Measurements from ENCODE around the gene EPB41L2. TPM values are rescaled to one million over a fixed set of nuclear protein-coding genes. Genes with fewer than 3 reads are reported as not detected.

The EPB41L2 gene
- total and polyA plus RNA-seq, 2 experiments from 2014 or later: 27.4 to 35.8 TPM

DNA sequence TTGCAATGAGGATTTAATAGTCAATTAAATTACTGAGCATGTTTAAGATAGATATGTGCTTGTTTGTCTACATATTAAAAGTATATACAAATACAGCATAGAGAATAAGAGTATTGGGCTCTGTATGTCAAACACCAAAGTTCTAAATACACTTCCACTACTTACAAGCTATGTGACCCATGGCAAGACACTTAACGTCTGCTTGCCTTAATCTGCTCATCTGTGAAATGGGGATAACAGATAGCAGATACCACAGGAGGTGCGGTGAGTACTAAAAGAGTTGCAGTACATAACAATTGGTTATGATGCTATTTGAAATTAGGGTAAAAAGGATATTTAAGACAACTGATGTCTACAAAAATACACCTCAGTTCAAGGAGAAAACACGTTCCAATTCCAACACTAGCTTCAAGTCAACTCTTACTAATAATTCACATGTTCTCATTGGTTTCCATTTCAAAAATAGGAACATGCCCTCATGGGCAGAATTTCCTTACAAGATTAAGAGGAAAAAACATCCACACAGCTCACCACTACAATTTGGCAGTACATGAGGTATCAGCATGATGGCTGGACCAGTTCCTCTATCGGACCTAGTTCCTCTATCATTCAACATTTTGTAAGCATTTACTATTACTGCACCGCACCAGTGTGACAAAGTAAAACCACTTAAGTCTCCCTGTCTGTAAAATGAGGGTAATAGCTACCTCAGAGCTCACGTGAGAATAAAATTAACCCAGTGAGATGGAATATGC lies 134.7 kb downstream of the EPB41L2 start:
- Histone ChIP-seq H3K79me2 (peaks cover 38% of the 10 kb centered on the region), H3K4me3 (no peak overlapping the region), H4K20me1 (ENCODE audit: insufficient read depth, poor library complexity, severe bottlenecking) (no peaks in the 10 kb centered on the region), H3K9me2 (replicated peaks; ENCODE audit: insufficient read depth) (peaks cover 3% of the 10 kb centered on the region), H3K4me2 (no peak overlapping the region), H3K9me3 (ENCODE audit: low read depth) (no peaks in the 10 kb centered on the region), H3K27ac (no peak overlapping the region), H3K4me1 (ENCODE audit: insufficient read depth) (peaks cover 11% of the 10 kb centered on the region), H3K36me3 (replicated peaks; ENCODE audit: insufficient read depth, low read depth) (no peaks in the 10 kb centered on the region), H2AFZ (no peak overlapping the region), H3K27me3 (no peaks in the 10 kb centered on the region)
- no peak for TF ChIP-seq EZH2phosphoT487 (IDR thresholded peaks at IDR 0.05; ENCODE audit: low read depth, severe bottlenecking, unreplicated experiment)
- no peak for TF ChIP-seq EZH2 (IDR thresholded peaks at IDR 0.05; ENCODE audit: borderline replicate concordance)
- TF ChIP-seq, protein P1, sequence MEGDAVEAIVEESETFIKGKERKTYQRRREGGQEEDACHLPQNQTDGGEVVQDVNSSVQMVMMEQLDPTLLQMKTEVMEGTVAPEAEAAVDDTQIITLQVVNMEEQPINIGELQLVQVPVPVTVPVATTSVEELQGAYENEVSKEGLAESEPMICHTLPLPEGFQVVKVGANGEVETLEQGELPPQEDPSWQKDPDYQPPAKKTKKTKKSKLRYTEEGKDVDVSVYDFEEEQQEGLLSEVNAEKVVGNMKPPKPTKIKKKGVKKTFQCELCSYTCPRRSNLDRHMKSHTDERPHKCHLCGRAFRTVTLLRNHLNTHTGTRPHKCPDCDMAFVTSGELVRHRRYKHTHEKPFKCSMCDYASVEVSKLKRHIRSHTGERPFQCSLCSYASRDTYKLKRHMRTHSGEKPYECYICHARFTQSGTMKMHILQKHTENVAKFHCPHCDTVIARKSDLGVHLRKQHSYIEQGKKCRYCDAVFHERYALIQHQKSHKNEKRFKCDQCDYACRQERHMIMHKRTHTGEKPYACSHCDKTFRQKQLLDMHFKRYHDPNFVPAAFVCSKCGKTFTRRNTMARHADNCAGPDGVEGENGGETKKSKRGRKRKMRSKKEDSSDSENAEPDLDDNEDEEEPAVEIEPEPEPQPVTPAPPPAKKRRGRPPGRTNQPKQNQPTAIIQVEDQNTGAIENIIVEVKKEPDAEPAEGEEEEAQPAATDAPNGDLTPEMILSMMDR (IDR thresholded peaks at IDR 0.05; ENCODE audit: poor library complexity): no peak
- WGBS (ENCODE audit: low lambda C conversion rate, missing lambda C conversion rate): 86% methylated on average over 6 of the region's 6 CpGs
- DNase-seq (ENCODE audit: low spot score): no peak

DNA sequence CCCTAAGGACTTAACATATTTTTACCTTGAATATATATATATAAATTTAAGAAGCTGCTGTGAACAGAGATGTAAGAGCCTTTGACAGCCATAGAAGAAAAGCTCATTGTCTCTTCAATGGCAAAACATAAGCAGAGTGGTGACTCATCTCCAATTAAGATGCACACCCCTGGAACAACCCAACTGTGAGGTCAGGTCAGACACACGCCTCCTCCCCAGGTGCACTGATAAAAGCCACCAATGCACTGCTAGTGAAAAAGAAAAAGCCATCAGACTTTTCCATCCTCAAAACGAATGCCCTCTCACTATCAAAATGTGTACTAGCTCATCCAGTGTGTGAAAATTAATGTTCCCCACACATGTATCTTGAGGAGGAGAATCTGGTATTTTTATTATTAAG lies 135.7 kb downstream of the EPB41L2 start:
- H3K79me2 ChIP-seq: peaks cover 31% of the 10 kb centered on the region
- no peaks in the 10 kb centered on the region for H3K36me3 ChIP-seq (replicated peaks; ENCODE audit: insufficient read depth, low read depth)
- 76% methylated on average over 2 of the region's 2 CpGs for WGBS (ENCODE audit: low lambda C conversion rate, missing lambda C conversion rate)
- no peaks in the 10 kb centered on the region for H3K27me3 ChIP-seq
- H2AFZ ChIP-seq: no peak overlapping the region
- H3K4me3 ChIP-seq: no peak overlapping the region
- no peak for TF ChIP-seq EZH2phosphoT487 (IDR thresholded peaks at IDR 0.05; ENCODE audit: low read depth, severe bottlenecking, unreplicated experiment)
- no peak for TF ChIP-seq EZH2 (IDR thresholded peaks at IDR 0.05; ENCODE audit: borderline replicate concordance)
- TF ChIP-seq, protein P1 (IDR thresholded peaks at IDR 0.05; ENCODE audit: poor library complexity): no peak
- H3K4me2 ChIP-seq: no peak overlapping the region
- DNase-seq (ENCODE audit: low spot score): peak; percentile 23
- H3K9me2 ChIP-seq (replicated peaks; ENCODE audit: insufficient read depth): peaks cover 3% of the 10 kb centered on the region
- no peaks in the 10 kb centered on the region for H3K9me3 ChIP-seq (ENCODE audit: low read depth)
- H4K20me1 ChIP-seq (ENCODE audit: insufficient read depth, poor library complexity, severe bottlenecking): no peaks in the 10 kb centered on the region
- H3K4me1 ChIP-seq (ENCODE audit: insufficient read depth): peaks cover 4% of the 10 kb centered on the region
- no peak overlapping the region for H3K27ac ChIP-seq

DNA sequence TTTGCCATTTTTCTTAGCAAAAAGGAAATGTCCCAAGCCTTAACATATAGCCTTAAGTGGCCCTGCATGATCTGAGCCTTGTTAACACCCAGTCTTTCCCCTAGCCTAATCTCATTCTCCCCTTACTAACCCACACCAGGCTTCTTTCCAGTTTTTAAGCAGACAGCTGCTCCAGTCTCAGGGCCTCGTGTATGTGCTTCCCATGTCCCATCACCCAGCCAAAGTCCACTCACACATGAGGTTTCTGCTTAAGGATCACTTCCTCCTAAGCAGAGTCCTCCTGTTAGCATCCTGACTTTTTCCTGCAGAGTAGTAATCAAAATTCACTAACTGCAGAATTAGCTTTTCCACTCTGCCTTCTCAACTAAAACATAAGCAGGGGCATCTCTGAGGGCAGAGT lies 139.7 kb downstream of the EPB41L2 start:
- no peaks in the 10 kb centered on the region for H3K27me3 ChIP-seq
- no peak overlapping the region for H3K4me3 ChIP-seq
- H2AFZ ChIP-seq: no peak overlapping the region
- no peak overlapping the region for H3K27ac ChIP-seq
- no peaks in the 10 kb centered on the region for H3K4me1 ChIP-seq (ENCODE audit: insufficient read depth)
- DNase-seq (ENCODE audit: low spot score): no peak
- H3K79me2 ChIP-seq: peaks cover 7% of the 10 kb centered on the region
- H3K36me3 ChIP-seq (replicated peaks; ENCODE audit: insufficient read depth, low read depth): no peaks in the 10 kb centered on the region
- no peak overlapping the region for H3K4me2 ChIP-seq
- WGBS (ENCODE audit: low lambda C conversion rate, missing lambda C conversion rate): 69% methylated on average over 1 of the region's 1 CpG
- no peaks in the 10 kb centered on the region for H4K20me1 ChIP-seq (ENCODE audit: insufficient read depth, poor library complexity, severe bottlenecking)
- H3K9me2 ChIP-seq (replicated peaks; ENCODE audit: insufficient read depth): peaks cover 3% of the 10 kb centered on the region
- no peak for TF ChIP-seq EZH2 (IDR thresholded peaks at IDR 0.05; ENCODE audit: borderline replicate concordance)
- TF ChIP-seq EZH2phosphoT487 (IDR thresholded peaks at IDR 0.05; ENCODE audit: low read depth, severe bottlenecking, unreplicated experiment): no peak
- TF ChIP-seq, protein P1 (IDR thresholded peaks at IDR 0.05; ENCODE audit: poor library complexity): no peak
- no peaks in the 10 kb centered on the region for H3K9me3 ChIP-seq (ENCODE audit: low read depth)
